Nephron progenitor cell (in vitro differentiated cells): ENCODE measurements around the gene SSH2.

Source experiments
- DNase-seq: peaks from one replicate; pipeline ENCODE4 v3.0.0; 2021
- H3K27ac Mint-ChIP-seq: 2 replicates; pipeline ENCODE4 v1.8.0; 2021; ENCODE audit warnings: mild to moderate bottlenecking, moderate library complexity, mixed read lengths
- H3K27me3 Mint-ChIP-seq: 2 replicates; pipeline ENCODE4 v1.8.0; 2021; ENCODE audit warnings: mild to moderate bottlenecking, low read depth, mixed read lengths; ENCODE audit not compliant: poor library complexity
- H3K36me3 Mint-ChIP-seq: 2 replicates; pipeline ENCODE4 v1.8.0; 2021; ENCODE audit warnings: low read depth, mixed read lengths
- H3K4me1 Mint-ChIP-seq: 2 replicates; pipeline ENCODE4 v1.8.0; 2021; ENCODE audit warnings: mixed read lengths
- H3K4me3 Mint-ChIP-seq: 2 replicates; pipeline ENCODE4 v1.8.0; 2021; ENCODE audit warnings: mild to moderate bottlenecking, moderate library complexity, mixed read lengths
- H3K9me3 Mint-ChIP-seq: 2 replicates; pipeline ENCODE4 v1.8.0; 2021; ENCODE audit warnings: mild to moderate bottlenecking, moderate library complexity, mixed read lengths
- TF ChIP-seq, protein P1 (sequence below): fragments of 200-600 bp; sonication (generic); IDR thresholded peaks from 2 replicates; pipeline ENCODE4 v1.5.0; 2021; ENCODE audit warnings: antibody characterized with exemption

The SSH2 gene

GRCh38 chr17:29706045-29706431, 224.0 kb downstream of the SSH2 start:
- TF ChIP-seq, protein P1, sequence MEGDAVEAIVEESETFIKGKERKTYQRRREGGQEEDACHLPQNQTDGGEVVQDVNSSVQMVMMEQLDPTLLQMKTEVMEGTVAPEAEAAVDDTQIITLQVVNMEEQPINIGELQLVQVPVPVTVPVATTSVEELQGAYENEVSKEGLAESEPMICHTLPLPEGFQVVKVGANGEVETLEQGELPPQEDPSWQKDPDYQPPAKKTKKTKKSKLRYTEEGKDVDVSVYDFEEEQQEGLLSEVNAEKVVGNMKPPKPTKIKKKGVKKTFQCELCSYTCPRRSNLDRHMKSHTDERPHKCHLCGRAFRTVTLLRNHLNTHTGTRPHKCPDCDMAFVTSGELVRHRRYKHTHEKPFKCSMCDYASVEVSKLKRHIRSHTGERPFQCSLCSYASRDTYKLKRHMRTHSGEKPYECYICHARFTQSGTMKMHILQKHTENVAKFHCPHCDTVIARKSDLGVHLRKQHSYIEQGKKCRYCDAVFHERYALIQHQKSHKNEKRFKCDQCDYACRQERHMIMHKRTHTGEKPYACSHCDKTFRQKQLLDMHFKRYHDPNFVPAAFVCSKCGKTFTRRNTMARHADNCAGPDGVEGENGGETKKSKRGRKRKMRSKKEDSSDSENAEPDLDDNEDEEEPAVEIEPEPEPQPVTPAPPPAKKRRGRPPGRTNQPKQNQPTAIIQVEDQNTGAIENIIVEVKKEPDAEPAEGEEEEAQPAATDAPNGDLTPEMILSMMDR = no peak
- Mint-ChIP-seq H3K36me3 (peaks cover 8% of the 10 kb centered on the region), H3K9me3 (no peaks in the 10 kb centered on the region), H3K4me3 (no peak overlapping the region), H3K27ac (no peak overlapping the region), H3K27me3 (no peaks in the 10 kb centered on the region), H3K4me1 (peaks cover 11% of the 10 kb centered on the region)
- DNase-seq = no peak

DNA sequence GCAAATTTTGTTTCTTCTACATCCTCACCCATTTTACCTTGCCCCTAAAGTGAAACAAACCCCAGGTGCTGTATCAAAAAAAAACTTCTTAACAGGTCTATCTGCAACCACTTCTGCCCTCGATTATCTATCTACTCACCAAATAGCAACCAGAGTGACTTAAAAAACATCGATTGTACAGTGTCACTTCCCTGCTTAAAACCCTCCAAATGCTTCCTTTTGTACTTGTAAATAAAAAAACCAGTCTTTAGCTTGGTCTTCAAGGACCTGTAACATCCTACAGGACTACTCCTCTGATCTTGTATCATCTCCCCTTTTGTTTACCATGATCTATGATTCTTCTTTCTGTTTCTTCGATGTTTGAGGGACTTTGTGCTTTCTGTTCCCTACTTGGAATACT, 224.6 kb downstream of the SSH2 start:
- peaks cover 8% of the 10 kb centered on the region for H3K4me1 Mint-ChIP-seq
- TF ChIP-seq, protein P1 = no peak
- peaks cover 11% of the 10 kb centered on the region for H3K36me3 Mint-ChIP-seq
- no peak overlapping the region for H3K27ac Mint-ChIP-seq
- no peak overlapping the region for H3K4me3 Mint-ChIP-seq
- no peaks in the 10 kb centered on the region for H3K9me3 Mint-ChIP-seq
- H3K27me3 Mint-ChIP-seq = no peaks in the 10 kb centered on the region
- no peak for DNase-seq

- Mint-ChIP-seq H3K27me3 (no peaks in the 10 kb centered on the region), H3K4me3 (no peak overlapping the region), H3K36me3 (peaks cover 13% of the 10 kb centered on the region), H3K9me3 (no peaks in the 10 kb centered on the region), H3K27ac (peak overlapping the region; percentile 83), H3K4me1 (peaks cover 21% of the 10 kb centered on the region)
- no peak for DNase-seq
- TF ChIP-seq, protein P1 = no peak
These were observed 230.7 kb downstream of the SSH2 start for GRCh38 chr17:29699283-29699682.

DNA sequence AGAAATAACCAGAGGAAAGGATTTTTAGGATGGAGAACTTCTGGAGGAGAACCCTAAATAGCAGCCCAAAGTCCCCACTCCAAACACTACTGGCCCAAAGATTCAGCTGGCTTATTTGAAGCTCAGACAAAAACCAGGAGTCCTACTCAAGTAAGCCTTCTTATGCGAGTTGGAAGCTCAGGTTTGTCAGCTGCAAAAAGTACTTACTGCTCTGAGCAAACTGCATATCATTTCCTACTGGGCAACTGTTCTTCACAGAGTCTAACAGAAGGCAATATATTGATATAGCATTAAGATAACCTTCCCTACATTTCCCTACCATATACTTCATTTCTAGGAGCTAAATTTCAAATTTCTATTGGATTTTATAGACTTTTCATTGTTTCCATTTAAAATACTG, 231.2 kb downstream of the SSH2 start:
- DNase-seq = no peak
- no peak overlapping the region for H3K27ac Mint-ChIP-seq
- peaks cover 13% of the 10 kb centered on the region for H3K36me3 Mint-ChIP-seq
- no peak overlapping the region for H3K4me3 Mint-ChIP-seq
- no peaks in the 10 kb centered on the region for H3K9me3 Mint-ChIP-seq
- no peaks in the 10 kb centered on the region for H3K27me3 Mint-ChIP-seq
- H3K4me1 Mint-ChIP-seq = peaks cover 21% of the 10 kb centered on the region
- TF ChIP-seq, protein P1 = no peak

GRCh38 chr17:29698019-29698777, 231.8 kb downstream of the SSH2 start:
- H3K36me3 Mint-ChIP-seq = peaks cover 13% of the 10 kb centered on the region
- H3K27me3 Mint-ChIP-seq = no peaks in the 10 kb centered on the region
- no peak overlapping the region for H3K4me3 Mint-ChIP-seq
- no peak overlapping the region for H3K27ac Mint-ChIP-seq
- no peaks in the 10 kb centered on the region for H3K9me3 Mint-ChIP-seq
- TF ChIP-seq, protein P1 = no peak
- no peak for DNase-seq
- H3K4me1 Mint-ChIP-seq = peaks cover 21% of the 10 kb centered on the region

DNA sequence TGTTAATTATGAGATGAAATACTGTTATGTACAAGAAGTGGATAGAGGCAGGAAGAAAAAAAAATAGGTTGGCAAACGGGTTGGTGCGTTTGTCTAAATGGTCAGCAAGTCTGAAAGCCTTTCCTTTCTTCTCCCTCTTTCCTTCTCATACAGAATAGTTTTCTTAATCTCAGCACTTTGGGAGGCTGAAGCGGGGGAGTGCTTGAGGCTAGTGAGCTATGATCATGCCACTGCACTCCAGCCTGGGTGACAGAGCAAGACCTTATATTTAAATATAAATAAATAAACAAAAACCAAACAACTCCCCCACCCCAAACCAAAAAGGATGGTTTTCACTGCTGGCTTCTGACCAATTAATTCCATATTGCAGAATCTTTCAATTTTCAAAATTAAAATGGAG, 232.7 kb downstream of the SSH2 start:
- Mint-ChIP-seq H3K4me3 (no peak overlapping the region), H3K36me3 (peaks cover 6% of the 10 kb centered on the region), H3K27me3 (no peaks in the 10 kb centered on the region), H3K4me1 (peaks cover 21% of the 10 kb centered on the region), H3K27ac (no peak overlapping the region), H3K9me3 (no peaks in the 10 kb centered on the region)
- TF ChIP-seq, protein P1 = no peak
- no peak for DNase-seq
